Hypothalamus (tissue), 51 donors: ENCODE measurements around the gene SPRR1A.

ENCODE experiments used
- DNase-seq, 51 donors: peaks; one replicate each; lab custom pipeline; 2025; lab: John Stamatoyannopoulos, UW

SPRR1A gene

GRCh38 chr1:152983743-152984142, at the start of gene SPRR1A:
Gene SPRR1A, plus strand, starts transcription at chr1:152984081. Its CDS starts 1,150 bp downstream, at chr1:152985231.
- no peak for DNase-seq

- no peak for DNase-seq
These were observed 43.3 kb upstream of the SPRR1A start for GRCh38 chr1:152940614-152941013.

GRCh38 chr1:152941037-152941711, 42.7 kb upstream of the SPRR1A start:
- DNase-seq = no peak

GRCh38 chr1:152942161-152942560, 41.7 kb upstream of the SPRR1A start:
- no peak for DNase-seq

- no peak for DNase-seq
These were observed 37.6 kb upstream of the SPRR1A start for GRCh38 chr1:152946248-152946647.

GRCh38 chr1:152946651-152947256, 37.1 kb upstream of the SPRR1A start, which contains the start of gene SPRR5:
Gene SPRR5, plus strand, starts transcription at chr1:152947206. Its CDS starts 1,349 bp downstream, at chr1:152948555.
- no peak for DNase-seq

- no peak for DNase-seq
These were observed 32.2 kb upstream of the SPRR1A start for GRCh38 chr1:152951711-152952110.

- no peak for DNase-seq
These were observed 30.1 kb upstream of the SPRR1A start for GRCh38 chr1:152953761-152954160.

GRCh38 chr1:152954436-152954835, 29.4 kb upstream of the SPRR1A start:
- DNase-seq = no peak

GRCh38 chr1:152957561-152957960, 26.3 kb upstream of the SPRR1A start:
- DNase-seq = no peak

GRCh38 chr1:152959273-152959672, 24.6 kb upstream of the SPRR1A start:
- no peak for DNase-seq

GRCh38 chr1:152959801-152960451, 24.0 kb upstream of the SPRR1A start:
- DNase-seq = no peak

- DNase-seq = no peak
These were observed 23.3 kb upstream of the SPRR1A start for GRCh38 chr1:152960452-152961044.

GRCh38 chr1:152961226-152961891, 22.5 kb upstream of the SPRR1A start:
- no peak for DNase-seq

GRCh38 chr1:152962876-152963415, 20.9 kb upstream of the SPRR1A start:
- no peak for DNase-seq

- no peak for DNase-seq
These were observed 19.3 kb upstream of the SPRR1A start for GRCh38 chr1:152964536-152964935.

GRCh38 chr1:152965853-152966252, 18.0 kb upstream of the SPRR1A start:
- DNase-seq = no peak

GRCh38 chr1:152967201-152967600, 16.7 kb upstream of the SPRR1A start:
- DNase-seq = no peak

- DNase-seq = no peak
These were observed 15.6 kb upstream of the SPRR1A start for GRCh38 chr1:152968248-152968647.

GRCh38 chr1:152969036-152969435, 14.8 kb upstream of the SPRR1A start:
- DNase-seq = no peak

- DNase-seq = no peak
These were observed 13.4 kb upstream of the SPRR1A start, which contains the start of gene SPRR4 for GRCh38 chr1:152970495-152970894. Gene SPRR4, plus strand, starts transcription at chr1:152970648. Its CDS starts 1,243 bp downstream, at chr1:152971891.
